Heart left ventricle (tissue), 13 donors: ENCODE measurements around the gene C19orf73.

Experiments
- CTCF ChIP-seq, 12 donors: fragments of 200-600 bp; sonication (generic) in 4 of 12; IDR thresholded peaks; one replicate each; pipeline versions ENCODE4 v1.5.0 to v1.8.0; 2018 to 2022; ENCODE audit warnings: antibody characterized with exemption in 12 of 12, mild to moderate bottlenecking in 5 of 12
- POLR2A ChIP-seq, 2 donors: fragments of 450-650 bp; IDR thresholded peaks; one replicate each; pipeline ENCODE4 v1.6.1; 2017; ENCODE audit warnings: antibody characterized with exemption in 2 of 2, mild to moderate bottlenecking in 2 of 2, moderate library complexity in 2 of 2
- donor health status: ischemic (EF 13 %, LVEDD 7.1; RV severe dilation, severe dysfunction).
- donor health status: DM: no; HTN: yes; CAD: no.
- donor health status: DM: no; HTN: no; CAD: no.
- donor health status: ischemic (EF 25% LVEDD 6.9; RV normal size, moderate dysfunction).
- donor health status: ischemic (EF 25% LVEDD 5.7; RV mildly dilated, moderate dysfunction).
- donor health status: ischemic (EF 35%, LVEDD 5.7; RV mildly dilated, moderate dysfunction).
- donor health status: nonischemic (EF 11% LVEDD 7.7; RV severe dilation, severe dysfunction).
- donor health status: DM: yes; HTN: yes; CAD: no.
- donor health status: PGD.
- donor health status: ischemic (EF 29% LVEDD 5.4; RV normal size, mild dysfunction).
- donor health status: nonischemic (EF 23%, LVEDD 6.1; RV moderate dilation, normal function).

- TF ChIP-seq CTCF (IDR thresholded peaks at IDR 0.05) (no peak), POLR2A (IDR thresholded peaks at IDR 0.05) (no peak)
Observed at GRCh38 chr19:49107625-49108459, 11.1 kb downstream of the C19orf73 start.
